Erythroblast (primary cell): Measurements from ENCODE around the gene ZFYVE28.
"Not testable (repeated sequence)": the region's sequence is repeated elsewhere in the genome, so short reads cannot be mapped to it uniquely, and the experiment has no call there.

Experiments used
- DNase-seq, 2 experiments: peaks; one replicate each; lab custom pipeline; 2025; lab: John Stamatoyannopoulos, UW
- GATA1 ChIP-seq: IDR thresholded peaks from 2 replicates; pipeline ENCODE4 v1.6.1; 2011; ENCODE audit warnings: low read depth, mild to moderate bottlenecking, control low read depth, low read length, moderate library complexity
- POLR2A ChIP-seq: IDR thresholded peaks from 2 replicates; pipeline ENCODE4 v1.6.1; 2011; ENCODE audit warnings: mild to moderate bottlenecking, low read length

Gene ZFYVE28

GRCh38 chr4:2226261-2226660 lies 192.2 kb downstream of the ZFYVE28 start:
- TF ChIP-seq GATA1 (no peak), POLR2A (no peak)
- DNase-seq: no peak

GRCh38 chr4:2222838-2223237 lies 195.6 kb downstream of the ZFYVE28 start:
- no peak for DNase-seq
- no peak for TF ChIP-seq GATA1

DNA sequence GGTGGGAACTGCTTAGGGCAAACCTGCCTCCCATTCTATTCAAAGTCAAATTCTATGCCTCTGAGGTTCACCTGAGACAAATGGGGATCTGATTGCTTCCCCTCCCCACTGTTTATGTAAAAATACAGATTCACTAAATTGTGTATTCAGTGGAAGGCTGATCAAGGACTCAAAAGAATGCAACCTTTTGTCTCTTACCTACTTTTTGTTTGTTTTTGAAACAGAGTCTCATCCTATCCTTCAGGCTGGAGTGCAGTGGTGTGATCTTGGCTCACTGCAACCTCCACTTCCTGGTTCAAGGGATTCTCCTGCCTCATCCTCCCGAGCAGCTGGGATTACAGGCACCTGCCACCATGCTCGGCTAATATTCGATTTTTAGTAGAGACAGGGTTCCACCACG lies 197.1 kb downstream of the ZFYVE28 start:
- DNase-seq: not testable (repeated sequence)

DNA sequence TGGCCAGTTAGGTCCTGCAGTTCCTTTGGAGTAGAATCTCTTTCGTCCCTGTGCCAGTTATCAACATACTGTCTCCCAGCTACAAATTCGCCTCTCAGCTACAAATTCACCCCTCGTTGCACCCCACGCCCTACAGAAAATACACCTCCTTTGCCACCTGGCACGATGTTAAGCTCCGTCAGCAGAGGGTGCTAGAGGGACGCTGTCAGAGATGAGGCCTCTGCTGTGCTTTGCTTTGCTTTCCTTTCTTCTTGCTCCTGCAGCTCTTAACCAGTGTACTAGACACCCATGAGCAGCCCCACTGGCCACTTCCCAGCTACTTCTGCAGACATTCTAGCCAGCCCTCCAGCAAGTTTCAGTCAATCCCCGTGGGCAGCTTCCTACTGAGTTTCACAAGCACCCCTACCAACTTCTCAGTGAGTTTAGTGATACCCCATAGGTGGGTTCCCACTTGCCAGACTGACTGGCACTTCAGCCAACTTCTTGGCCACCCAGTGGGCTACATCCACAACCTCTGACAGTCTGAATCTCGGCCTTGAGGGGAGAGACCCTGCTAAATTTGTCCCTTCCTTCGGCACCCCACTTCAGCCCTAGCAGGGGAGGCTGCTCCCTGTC lies 198.3 kb downstream of the ZFYVE28 start:
- TF ChIP-seq GATA1: no peak
- TF ChIP-seq POLR2A: no peak
- DNase-seq: peak; percentile 64 to 84
